GM23248 (cell line): ENCODE data around the gene ZFYVE26. TPM values are rescaled to one million over a fixed set of nuclear protein-coding genes. Genes with fewer than 3 reads are reported as not detected.
A peak's percentile ranks its signal among the peaks of the same experiment; 100 is the strongest.

Experiments used
- DNase-seq: peaks from one replicate; pipeline ENCODE4 v3.0.0-alpha.2; 2015
- H2AFZ ChIP-seq: fragments of 200-600 bp; sonication (generic); 2 replicates; pipeline ENCODE4 v1.6.1; 2016; ENCODE audit warnings: antibody characterized with exemption
- H3F3A ChIP-seq: fragments of 200-600 bp; sonication (generic); 2 replicates; pipeline ENCODE4 v1.6.1; 2016; ENCODE audit warnings: mild to moderate bottlenecking, antibody characterized with exemption, mixed run types; ENCODE audit not compliant: insufficient read depth
- H3K27ac ChIP-seq: fragments of 200-600 bp; sonication (generic); 2 replicates; pipeline ENCODE4 v1.5.1; 2016; ENCODE audit warnings: mild to moderate bottlenecking
- H3K27me3 ChIP-seq: fragments of 200-600 bp; sonication (generic); replicated peaks from 2 replicates; pipeline ENCODE4 v1.6.1; 2016; ENCODE audit warnings: mild to moderate bottlenecking; ENCODE audit not compliant: insufficient read depth
- H3K36me3 ChIP-seq: fragments of 200-600 bp; sonication (generic); 2 replicates; pipeline ENCODE4 v1.6.1; 2016; ENCODE audit warnings: low read depth, mild to moderate bottlenecking
- H3K4me1 ChIP-seq: fragments of 200-600 bp; sonication (generic); 2 replicates; pipeline ENCODE4 v1.6.1; 2016; ENCODE audit warnings: mild to moderate bottlenecking; ENCODE audit not compliant: insufficient read depth
- H3K4me2 ChIP-seq: fragments of 200-600 bp; sonication (generic); one replicate; pipeline ENCODE4 v1.6.1; 2016; ENCODE audit warnings: mild to moderate bottlenecking; ENCODE audit not compliant: unreplicated experiment
- H3K4me3 ChIP-seq: fragments of 200-600 bp; sonication (generic); 2 replicates; pipeline ENCODE4 v1.5.1; 2016; ENCODE audit warnings: mild to moderate bottlenecking
- H3K79me2 ChIP-seq: fragments of 200-600 bp; sonication (generic); 2 replicates; pipeline ENCODE4 v1.6.1; 2016; ENCODE audit warnings: mild to moderate bottlenecking; ENCODE audit not compliant: insufficient read depth
- H3K9ac ChIP-seq: fragments of 200-600 bp; sonication (generic); 2 replicates; pipeline ENCODE4 v1.6.1; 2016; ENCODE audit warnings: mild to moderate bottlenecking
- H3K9me2 ChIP-seq: fragments of 200-600 bp; sonication (generic); 2 replicates; pipeline ENCODE4 v1.6.1; 2016; ENCODE audit warnings: mixed run types, mild to moderate bottlenecking, moderate library complexity; ENCODE audit not compliant: insufficient read depth
- H3K9me3 ChIP-seq: fragments of 200-600 bp; sonication (generic); one replicate; pipeline ENCODE4 v1.6.1; 2017; ENCODE audit warnings: low read depth
- H4K20me1 ChIP-seq: fragments of 200-600 bp; sonication (generic); 2 replicates; pipeline ENCODE4 v1.6.0; 2016; ENCODE audit not compliant: insufficient read depth
- EZH2 ChIP-seq: fragments of 200-600 bp; sonication (generic); IDR thresholded peaks from 2 replicates; pipeline ENCODE4 v1.6.1; 2018; ENCODE audit warnings: antibody characterized with exemption, mild to moderate bottlenecking; ENCODE audit not compliant: insufficient read depth, poor library complexity, severe bottlenecking
- EZH2phosphoT487 ChIP-seq: fragments of 200-600 bp; sonication (generic); IDR thresholded peaks from 2 replicates; pipeline ENCODE4 v1.6.1; 2018; ENCODE audit warnings: antibody characterized with exemption, moderate library complexity, mild to moderate bottlenecking, low read depth; ENCODE audit not compliant: insufficient read depth
- WGBS, 2 experiments: methylation state at CpG; one replicate each; pipeline ENCODE4 v1.1.6; 2015 to 2017; ENCODE audit warnings: low lambda C conversion rate in 2 of 2, low coverage in 1 of 2; ENCODE audit errors: missing lambda C conversion rate in 2 of 2; 5-methylcytosine and 5-hydroxymethylcytosine counted together
- in situ Hi-C: fragments of 300-500 bp; cut with MboI; formaldehyde crosslinking; loops from 2 replicates; pipeline ENCODE4 v1.15.0; 2020
- polyA plus RNA-seq: library from polyadenylated mRNA; unstranded; fragments of >200 nt; fragmentation: Nextera tagmentation; extraction: Ambion mirVana; gene quantifications from 2 replicates; pipeline ENCODE4 v1.2.1, GENCODE V29; 2016
- total RNA-seq: library from RNA; depleted of rRNA; stranded (reverse); fragments of >200 nt; shearing (Covaris generic); gene quantifications from 2 replicates; pipeline ENCODE4 v1.2.3, GENCODE V29; 2014

The ZFYVE26 gene
- total and polyA plus RNA-seq, 2 experiments from 2014 or later = 2.7 to 10.8 TPM

DNA sequence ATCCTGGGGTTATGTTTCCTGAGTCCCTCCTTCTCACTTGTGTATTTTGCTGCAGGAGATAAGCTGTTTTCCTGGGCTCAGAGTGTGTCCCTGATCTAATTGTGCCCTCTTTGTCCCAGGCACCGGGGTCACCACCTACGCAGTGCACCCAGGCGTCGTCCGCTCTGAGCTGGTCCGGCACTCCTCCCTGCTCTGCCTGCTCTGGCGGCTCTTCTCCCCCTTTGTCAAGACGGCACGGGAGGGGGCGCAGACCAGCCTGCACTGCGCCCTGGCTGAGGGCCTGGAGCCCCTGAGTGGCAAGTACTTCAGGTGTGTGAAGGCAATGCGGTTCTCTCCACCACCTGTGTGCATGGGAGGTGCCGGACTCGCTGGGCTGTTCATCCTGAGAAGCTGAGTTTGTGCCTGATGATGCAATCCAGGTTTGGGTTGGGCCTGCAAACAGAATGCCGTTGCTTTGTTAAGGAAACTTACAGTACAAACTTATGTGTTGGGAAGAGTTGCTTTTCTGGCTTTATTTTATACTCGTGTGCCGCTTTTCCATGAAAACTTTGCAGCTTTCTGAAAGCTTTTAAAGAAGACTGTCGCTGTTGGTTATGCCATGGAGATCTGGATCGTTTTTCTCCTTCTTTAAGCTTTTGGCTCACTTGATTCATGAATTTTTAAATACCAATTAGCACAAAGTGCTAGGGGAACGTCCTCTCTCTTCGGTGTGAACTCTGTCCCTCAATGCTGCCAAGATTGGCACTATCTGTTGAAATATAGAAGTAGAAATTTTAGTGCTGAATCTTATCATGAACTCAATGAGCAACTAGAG lies 87.1 kb downstream of the ZFYVE26 start:
- WGBS, 2 experiments = 65 to 67% methylated on average over 21 of the region's 21 CpGs
- Histone ChIP-seq H3K27me3 (peaks cover 43% of the 10 kb centered on the region), H3K79me2 (no peaks in the 10 kb centered on the region), H3K4me3 (no peak overlapping the region), H3K9ac (no peak overlapping the region), H3K4me1 (no peaks in the 10 kb centered on the region), H3K9me3 (no peaks in the 10 kb centered on the region), H3F3A (no peaks in the 10 kb centered on the region), H3K4me2 (no peak overlapping the region), H4K20me1 (no peaks in the 10 kb centered on the region), H2AFZ (no peak overlapping the region), H3K36me3 (no peaks in the 10 kb centered on the region), H3K9me2 (no peaks in the 10 kb centered on the region), H3K27ac (no peak overlapping the region)
- in situ Hi-C loops = no loop called here
- no peak for DNase-seq
- TF ChIP-seq EZH2phosphoT487 = no peak
- TF ChIP-seq EZH2 = no peak

DNA sequence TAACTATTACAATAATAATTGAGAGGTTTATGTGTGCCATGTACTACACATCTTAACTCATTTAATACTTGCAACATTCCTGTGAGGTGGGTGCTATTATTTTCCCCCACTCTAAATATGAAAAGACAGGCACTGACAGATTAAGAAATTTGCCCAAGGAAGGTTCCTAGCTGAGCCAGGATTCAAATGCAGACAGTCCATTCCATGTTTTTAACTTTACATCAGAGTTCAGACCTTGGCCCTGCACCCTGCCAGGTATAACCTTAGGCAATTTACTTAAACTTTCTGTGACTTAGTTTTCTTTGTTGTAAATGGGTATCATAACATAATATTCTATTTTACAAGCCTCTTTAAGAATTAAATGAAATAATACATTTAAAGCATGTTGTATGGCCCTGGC lies 88.1 kb downstream of the ZFYVE26 start:
- H4K20me1 ChIP-seq = no peaks in the 10 kb centered on the region
- no peaks in the 10 kb centered on the region for H3F3A ChIP-seq
- H3K79me2 ChIP-seq = no peaks in the 10 kb centered on the region
- H3K9me2 ChIP-seq = no peaks in the 10 kb centered on the region
- no peaks in the 10 kb centered on the region for H3K36me3 ChIP-seq
- peaks cover 52% of the 10 kb centered on the region for H3K27me3 ChIP-seq
- no peaks in the 10 kb centered on the region for H3K4me1 ChIP-seq
- H3K9ac ChIP-seq = no peak overlapping the region
- TF ChIP-seq EZH2phosphoT487 (no peak), EZH2 (no peak)
- no peak overlapping the region for H3K4me2 ChIP-seq
- H3K9me3 ChIP-seq = no peaks in the 10 kb centered on the region
- H3K4me3 ChIP-seq = no peak overlapping the region
- no peak overlapping the region for H3K27ac ChIP-seq
- in situ Hi-C loops = no loop called here
- H2AFZ ChIP-seq = no peak overlapping the region
- DNase-seq = no peak

DNA sequence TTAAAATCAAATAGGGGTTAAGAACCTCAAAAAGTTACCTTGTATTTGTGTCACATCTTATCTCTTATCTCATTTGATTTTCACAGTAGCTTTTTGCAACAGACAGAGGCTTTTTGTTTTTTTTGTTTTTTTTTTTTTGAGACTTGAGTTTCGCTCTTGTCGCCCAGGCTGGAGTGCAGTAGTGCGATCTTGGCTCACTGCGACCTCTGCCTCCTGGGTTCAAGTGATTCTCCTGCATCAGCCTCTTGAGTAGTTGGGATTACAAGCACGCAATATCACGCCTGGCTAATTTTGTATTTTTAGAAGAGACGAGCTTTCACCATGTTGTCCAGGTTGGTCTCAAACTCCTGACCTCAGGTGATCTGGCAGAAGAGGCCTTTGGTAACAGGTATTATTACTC lies 89.0 kb downstream of the ZFYVE26 start:
- no peak overlapping the region for H3K4me2 ChIP-seq
- no peaks in the 10 kb centered on the region for H3F3A ChIP-seq
- TF ChIP-seq EZH2 = no peak
- no peak for TF ChIP-seq EZH2phosphoT487
- H3K4me3 ChIP-seq = no peak overlapping the region
- in situ Hi-C loops = no loop called here
- H3K4me1 ChIP-seq = no peaks in the 10 kb centered on the region
- no peak for DNase-seq
- H3K79me2 ChIP-seq = no peaks in the 10 kb centered on the region
- H4K20me1 ChIP-seq = no peaks in the 10 kb centered on the region
- no peaks in the 10 kb centered on the region for H3K9me3 ChIP-seq
- peaks cover 61% of the 10 kb centered on the region for H3K27me3 ChIP-seq
- H3K9ac ChIP-seq = no peak overlapping the region
- no peak overlapping the region for H2AFZ ChIP-seq
- no peak overlapping the region for H3K27ac ChIP-seq
- no peaks in the 10 kb centered on the region for H3K9me2 ChIP-seq
- no peaks in the 10 kb centered on the region for H3K36me3 ChIP-seq
- WGBS, 2 experiments = 65 to 74% methylated on average over 7 of the region's 7 CpGs

DNA sequence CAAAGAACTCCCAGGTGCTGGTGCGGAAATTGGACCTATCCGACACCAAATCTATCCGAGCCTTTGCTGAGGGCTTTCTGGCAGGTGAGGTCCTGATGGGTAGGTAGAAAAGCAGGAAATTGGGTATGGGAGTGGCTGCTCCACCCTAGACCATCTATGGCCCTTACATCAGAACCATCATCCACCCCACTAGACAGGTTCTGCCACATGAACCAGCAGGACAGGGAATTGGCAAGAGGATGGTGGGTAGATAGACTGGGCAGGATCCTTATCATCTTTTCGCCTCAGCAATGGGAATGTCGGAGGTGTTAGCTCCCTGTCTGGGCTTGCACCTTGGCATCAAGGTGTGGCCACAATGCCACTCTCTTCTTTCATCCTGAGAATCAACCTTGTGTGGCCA lies 91.2 kb downstream of the ZFYVE26 start:
- H3K4me3 ChIP-seq = no peak overlapping the region
- no peak overlapping the region for H3K27ac ChIP-seq
- in situ Hi-C loops = no loop called here
- H3K4me1 ChIP-seq = no peaks in the 10 kb centered on the region
- DNase-seq = no peak
- H3K4me2 ChIP-seq = no peak overlapping the region
- H2AFZ ChIP-seq = no peak overlapping the region
- no peaks in the 10 kb centered on the region for H3K36me3 ChIP-seq
- 74 to 75% methylated on average over 5 of the region's 5 CpGs for WGBS, 2 experiments
- no peaks in the 10 kb centered on the region for H3K9me3 ChIP-seq
- no peaks in the 10 kb centered on the region for H3F3A ChIP-seq
- H3K9ac ChIP-seq = no peak overlapping the region
- TF ChIP-seq EZH2phosphoT487 (no peak), EZH2 (no peak)
- H3K79me2 ChIP-seq = no peaks in the 10 kb centered on the region
- H3K27me3 ChIP-seq = peaks cover 74% of the 10 kb centered on the region
- no peaks in the 10 kb centered on the region for H4K20me1 ChIP-seq
- no peaks in the 10 kb centered on the region for H3K9me2 ChIP-seq

- H3K9me2 ChIP-seq = no peaks in the 10 kb centered on the region
- H3K79me2 ChIP-seq = no peaks in the 10 kb centered on the region
- no peaks in the 10 kb centered on the region for H3F3A ChIP-seq
- no peak overlapping the region for H2AFZ ChIP-seq
- TF ChIP-seq EZH2phosphoT487 (no peak), EZH2 (no peak)
- in situ Hi-C loops = no loop called here
- peaks cover 63% of the 10 kb centered on the region for H3K27me3 ChIP-seq
- no peak overlapping the region for H3K9ac ChIP-seq
- DNase-seq = peak; percentile 42
- no peaks in the 10 kb centered on the region for H3K36me3 ChIP-seq
- no peak overlapping the region for H3K27ac ChIP-seq
- H3K9me3 ChIP-seq = no peaks in the 10 kb centered on the region
- no peaks in the 10 kb centered on the region for H4K20me1 ChIP-seq
- no peaks in the 10 kb centered on the region for H3K4me1 ChIP-seq
- no peak overlapping the region for H3K4me2 ChIP-seq
- WGBS, 2 experiments = 20 to 21% methylated on average over 3 of the region's 3 CpGs
- no peak overlapping the region for H3K4me3 ChIP-seq
Measured at GRCh38 chr14:67722293-67722692, 94.1 kb downstream of the ZFYVE26 start.
